Sigmoid colon (tissue), 4 donors: ENCODE measurements around the gene NDST4.

Source experiments
- EP300 ChIP-seq, 4 donors: sonication (generic); formaldehyde crosslinking; IDR thresholded peaks; one replicate each; pipeline ENCODE4 v1.6.1; 2017; ENCODE audit warnings: antibody characterized with exemption in 4 of 4
- POLR2A ChIP-seq, 2 donors: fragments of 450-650 bp; IDR thresholded peaks; one replicate each; pipeline ENCODE4 v1.6.1; 2016; ENCODE audit warnings: antibody characterized with exemption in 2 of 2, mild to moderate bottlenecking in 2 of 2, moderate library complexity in 2 of 2
- POLR2AphosphoS5 ChIP-seq, 4 donors: sonication (generic); formaldehyde crosslinking; IDR thresholded peaks; one replicate each; pipeline ENCODE4 v1.6.1; 2017; ENCODE audit warnings: antibody characterized with exemption in 4 of 4
- TF ChIP-seq, protein P1 (sequence below), 4 experiments: fragments of 450-650 bp in 3 of 4; fragments of 200-600 bp in 1 of 4; IDR thresholded peaks; one replicate each; pipeline ENCODE4 v1.5.1; 2016 to 2019; ENCODE audit warnings: antibody characterized with exemption in 4 of 4, mild to moderate bottlenecking in 3 of 4, moderate library complexity in 2 of 4

DNA sequence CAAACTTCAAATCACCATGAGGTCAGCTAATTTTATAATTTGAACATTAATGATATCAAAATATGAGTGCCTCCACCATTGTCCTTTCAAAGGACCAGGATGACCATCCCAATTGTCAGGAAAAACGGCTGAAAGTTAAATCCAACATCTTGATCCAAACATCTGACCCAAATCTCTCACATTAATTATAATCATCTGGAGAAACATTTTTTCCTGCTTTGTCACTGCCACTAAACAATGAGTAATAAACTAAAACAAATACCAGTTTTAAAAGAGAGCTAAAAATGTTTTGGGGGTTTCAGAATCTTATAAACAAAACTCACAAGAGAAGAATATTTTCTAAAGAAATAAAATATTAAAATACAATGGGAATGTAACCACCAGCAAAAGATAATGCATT lies 45.7 kb upstream of the NDST4 start:
- TF ChIP-seq, protein P1, sequence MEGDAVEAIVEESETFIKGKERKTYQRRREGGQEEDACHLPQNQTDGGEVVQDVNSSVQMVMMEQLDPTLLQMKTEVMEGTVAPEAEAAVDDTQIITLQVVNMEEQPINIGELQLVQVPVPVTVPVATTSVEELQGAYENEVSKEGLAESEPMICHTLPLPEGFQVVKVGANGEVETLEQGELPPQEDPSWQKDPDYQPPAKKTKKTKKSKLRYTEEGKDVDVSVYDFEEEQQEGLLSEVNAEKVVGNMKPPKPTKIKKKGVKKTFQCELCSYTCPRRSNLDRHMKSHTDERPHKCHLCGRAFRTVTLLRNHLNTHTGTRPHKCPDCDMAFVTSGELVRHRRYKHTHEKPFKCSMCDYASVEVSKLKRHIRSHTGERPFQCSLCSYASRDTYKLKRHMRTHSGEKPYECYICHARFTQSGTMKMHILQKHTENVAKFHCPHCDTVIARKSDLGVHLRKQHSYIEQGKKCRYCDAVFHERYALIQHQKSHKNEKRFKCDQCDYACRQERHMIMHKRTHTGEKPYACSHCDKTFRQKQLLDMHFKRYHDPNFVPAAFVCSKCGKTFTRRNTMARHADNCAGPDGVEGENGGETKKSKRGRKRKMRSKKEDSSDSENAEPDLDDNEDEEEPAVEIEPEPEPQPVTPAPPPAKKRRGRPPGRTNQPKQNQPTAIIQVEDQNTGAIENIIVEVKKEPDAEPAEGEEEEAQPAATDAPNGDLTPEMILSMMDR (IDR thresholded peaks at IDR 0.05): no peak
- TF ChIP-seq EP300 (IDR thresholded peaks at IDR 0.05) (no peak), POLR2A (IDR thresholded peaks at IDR 0.05) (no peak), POLR2AphosphoS5 (IDR thresholded peaks at IDR 0.05) (no peak)
